ENCODE results near the gene CYGB.

CYGB gene

DNA sequence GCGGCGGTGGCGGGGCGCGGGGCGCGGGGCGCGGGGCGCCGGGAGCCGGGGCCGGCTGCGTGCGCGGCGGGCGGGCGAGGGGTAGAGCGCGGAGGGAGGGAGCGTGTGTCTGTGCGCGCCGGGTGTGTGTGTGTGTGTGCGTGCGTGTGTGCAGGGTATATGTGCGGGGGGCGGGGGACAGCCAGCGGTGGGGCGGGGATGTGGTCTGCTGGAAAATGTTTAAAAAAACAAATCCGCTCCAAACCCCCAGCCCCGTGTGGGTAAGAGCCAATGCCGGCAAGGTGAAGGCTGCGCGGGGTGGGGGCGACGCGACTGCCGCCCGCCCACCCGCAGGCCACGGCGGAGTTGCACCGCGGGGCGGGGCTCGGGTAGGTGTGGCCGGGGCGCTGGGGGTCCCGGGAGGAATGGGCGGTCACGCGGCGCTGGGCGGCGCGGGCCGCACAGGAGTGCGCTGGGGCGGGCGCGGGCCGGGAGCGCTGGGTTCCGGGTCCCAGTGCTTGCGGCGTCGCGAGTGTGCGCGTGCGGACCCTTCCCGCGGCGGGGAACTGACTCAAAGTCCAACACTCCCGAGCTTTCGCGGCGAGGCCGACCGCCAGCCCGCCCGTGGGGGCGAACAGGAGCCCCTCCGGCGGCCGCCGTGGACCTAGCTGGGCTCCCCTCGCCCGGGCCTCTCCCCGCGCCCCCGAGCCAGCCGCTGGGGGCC lies at the start of gene CYGB:
Gene CYGB (minus strand): TSS at position 132 of the 703 bp plus-strand sequence. CDS start 167 bp downstream, outside the sequence.
- Histone ChIP-seq H3K36me3 (ENCODE audit: insufficient read depth, low read length) (no peaks in the 10 kb centered on the region), H3K9me3 (ENCODE audit: low read depth, low read length) (no peaks in the 10 kb centered on the region), H3K9ac (ENCODE audit: insufficient read length) (no peak within 1 kb of the TSS), H3K4me3 (no peak within 1 kb of the TSS), H3K27ac (no peak within 1 kb of the TSS)
- TF ChIP-seq FOXP2 (optimal IDR thresholded peaks at IDR 0.05; ENCODE audit: control extremely low read depth, extremely low read length, insufficient read depth) (no peak), EZH2 (IDR thresholded peaks at IDR 0.05) (no peak), POLR2AphosphoS5 (IDR thresholded peaks at IDR 0.05; ENCODE audit: borderline replicate concordance, low read depth, low read length) (no peak)
- DNase-seq (ENCODE audit: low read depth, low spot score) = no peak

DNA sequence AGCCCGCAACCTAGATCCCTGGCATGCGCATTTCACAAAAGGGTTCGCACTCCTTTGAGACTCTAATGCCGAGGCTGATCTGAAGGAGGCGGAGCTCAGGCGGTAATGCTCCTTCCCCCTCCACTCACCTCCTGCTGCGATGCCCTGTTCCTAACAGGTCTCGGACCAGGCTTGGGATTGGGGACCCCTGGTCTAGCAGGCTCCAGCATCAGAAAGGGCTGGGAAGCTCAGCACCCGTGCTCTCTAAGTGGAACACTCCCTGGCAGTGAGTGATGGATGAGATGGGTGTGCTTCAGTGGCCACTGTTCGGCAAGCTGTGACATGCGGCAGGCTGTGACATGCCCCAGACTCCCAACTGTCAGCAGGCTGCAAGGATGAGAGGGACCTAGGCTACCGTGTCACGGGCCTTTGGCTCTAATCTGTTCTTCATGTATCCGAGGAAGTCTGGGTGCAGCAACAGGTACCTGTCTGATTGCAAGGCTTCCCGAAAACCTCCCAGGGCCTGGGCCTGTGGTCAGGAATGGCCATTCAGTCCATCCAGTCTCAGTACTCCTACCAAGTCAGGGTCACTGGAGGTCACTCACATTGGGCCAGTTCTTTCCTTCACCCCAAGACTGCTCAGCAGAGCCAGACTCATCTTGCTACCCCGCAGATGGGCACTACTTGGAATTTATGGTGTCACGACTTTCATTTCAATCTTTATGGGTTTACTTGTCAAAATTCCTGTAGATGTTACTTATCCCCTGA lies 49.4 kb upstream of the CYGB start:
- Histone ChIP-seq H3K27ac (no peak overlapping the region), H3K4me3 (no peak overlapping the region), H3K36me3 (ENCODE audit: insufficient read depth, low read length) (no peaks in the 10 kb centered on the region), H3K9me3 (ENCODE audit: low read depth, low read length) (no peaks in the 10 kb centered on the region), H3K9ac (ENCODE audit: insufficient read length) (no peak overlapping the region)
- no peak for TF ChIP-seq POLR2AphosphoS5 (IDR thresholded peaks at IDR 0.05; ENCODE audit: borderline replicate concordance, low read depth, low read length)
- no peak for TF ChIP-seq FOXP2 (optimal IDR thresholded peaks at IDR 0.05; ENCODE audit: control extremely low read depth, extremely low read length, insufficient read depth)
- no peak for TF ChIP-seq EZH2 (IDR thresholded peaks at IDR 0.05)
- no peak for DNase-seq (ENCODE audit: low read depth, low spot score)

DNA sequence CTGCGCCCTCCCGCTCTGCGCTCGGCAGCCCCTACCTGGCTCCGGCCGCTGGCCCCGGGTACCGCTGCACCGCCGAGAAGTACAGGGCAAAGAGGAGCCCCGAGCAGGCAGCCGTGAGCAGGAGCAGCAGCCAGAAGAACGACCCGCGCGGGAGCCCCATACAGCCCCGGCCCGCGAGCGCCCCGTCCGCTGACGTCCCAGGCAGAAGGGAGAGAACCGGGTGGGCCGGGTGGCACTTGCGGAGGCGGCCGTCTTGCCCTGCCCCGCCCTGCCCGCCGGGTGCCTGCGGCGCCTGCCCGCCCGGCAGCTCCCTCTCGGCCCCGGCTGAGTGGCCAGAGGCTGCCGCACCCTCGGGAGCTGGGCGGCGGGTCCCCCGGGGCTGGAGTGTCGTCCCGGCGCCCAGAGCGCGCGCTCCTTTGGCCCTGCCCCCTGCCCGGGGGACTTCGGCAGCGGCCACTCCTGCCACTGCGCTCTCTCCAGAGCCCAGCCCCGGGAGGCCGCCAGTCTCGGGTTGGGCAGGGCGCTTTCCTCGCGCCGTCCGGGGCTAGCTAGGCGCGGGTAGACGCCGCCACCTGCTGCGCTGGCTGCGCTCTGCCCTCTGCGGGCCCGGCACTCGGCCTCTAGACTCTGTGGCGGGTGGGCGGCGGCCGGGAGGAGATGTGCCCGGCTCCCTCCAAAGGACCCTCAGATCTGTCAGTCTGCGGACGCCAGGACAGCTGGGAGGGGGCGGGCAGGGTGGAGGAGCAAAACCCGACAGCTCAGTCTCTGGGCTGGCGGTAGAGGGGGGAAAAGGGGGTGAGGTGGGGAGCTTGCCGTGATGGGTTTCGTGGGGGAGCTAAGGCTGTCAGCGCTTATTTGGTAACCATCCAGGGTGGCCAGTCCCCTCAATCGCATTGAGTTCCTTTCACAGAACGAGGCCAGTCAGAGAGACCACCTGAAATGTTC lies 48.4 kb upstream of the CYGB start, which contains the start of gene ST6GALNAC2:
Gene ST6GALNAC2 (minus strand): TSS at position 212 of the 945 bp plus-strand sequence. CDS start 52 bp downstream, at position 160.
- Histone ChIP-seq H3K27ac (no peak within 1 kb of the TSS), H3K9ac (ENCODE audit: insufficient read length) (no peak within 1 kb of the TSS), H3K4me3 (peak within 1 kb of the TSS; percentile 70), H3K36me3 (ENCODE audit: insufficient read depth, low read length) (no peaks in the 10 kb centered on the region), H3K9me3 (ENCODE audit: low read depth, low read length) (no peaks in the 10 kb centered on the region)
- no peak for DNase-seq (ENCODE audit: low read depth, low spot score)
- TF ChIP-seq FOXP2 (optimal IDR thresholded peaks at IDR 0.05; ENCODE audit: control extremely low read depth, extremely low read length, insufficient read depth) (no peak), POLR2AphosphoS5 (IDR thresholded peaks at IDR 0.05; ENCODE audit: borderline replicate concordance, low read depth, low read length) (no peak), EZH2 (IDR thresholded peaks at IDR 0.05) (peak; percentile 55)

DNA sequence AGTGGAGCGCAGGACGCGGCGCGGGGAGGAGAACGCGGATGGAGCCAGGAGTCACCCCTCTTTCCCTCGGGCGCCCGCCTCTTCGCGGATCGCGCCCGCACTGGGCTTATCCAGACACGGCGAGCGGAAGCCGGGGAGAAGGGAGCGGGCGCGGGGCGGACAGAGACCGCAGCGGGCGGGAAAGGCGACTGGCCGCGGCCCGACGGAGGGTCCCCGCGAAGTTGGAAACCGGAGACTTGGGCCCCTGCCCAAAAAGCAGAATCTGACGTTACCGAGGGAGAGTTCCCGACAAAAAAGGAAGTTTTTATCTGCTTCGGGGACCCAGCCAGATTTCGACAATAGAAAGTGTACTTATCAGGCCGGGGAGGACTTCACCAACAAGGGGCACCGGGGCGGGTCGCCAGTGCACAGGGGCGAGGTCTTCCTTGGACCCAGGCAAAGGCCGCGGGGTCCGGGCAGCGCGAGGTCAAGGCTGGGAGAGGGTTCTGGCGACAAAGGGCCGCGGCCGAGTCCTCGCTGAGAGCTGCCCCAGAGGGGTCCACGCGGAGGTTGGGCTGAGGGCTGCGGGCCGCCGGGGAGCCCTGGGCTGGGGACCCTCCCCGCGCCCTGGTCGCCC lies 47.6 kb upstream of the CYGB start:
- Histone ChIP-seq H3K4me3 (peak overlapping the region; percentile 70), H3K27ac (no peak overlapping the region), H3K36me3 (ENCODE audit: insufficient read depth, low read length) (no peaks in the 10 kb centered on the region), H3K9me3 (ENCODE audit: low read depth, low read length) (no peaks in the 10 kb centered on the region), H3K9ac (ENCODE audit: insufficient read length) (no peak overlapping the region)
- TF ChIP-seq EZH2 (IDR thresholded peaks at IDR 0.05) (no peak), POLR2AphosphoS5 (IDR thresholded peaks at IDR 0.05; ENCODE audit: borderline replicate concordance, low read depth, low read length) (no peak), FOXP2 (optimal IDR thresholded peaks at IDR 0.05; ENCODE audit: control extremely low read depth, extremely low read length, insufficient read depth) (no peak)
- DNase-seq (ENCODE audit: low read depth, low spot score) = no peak

DNA sequence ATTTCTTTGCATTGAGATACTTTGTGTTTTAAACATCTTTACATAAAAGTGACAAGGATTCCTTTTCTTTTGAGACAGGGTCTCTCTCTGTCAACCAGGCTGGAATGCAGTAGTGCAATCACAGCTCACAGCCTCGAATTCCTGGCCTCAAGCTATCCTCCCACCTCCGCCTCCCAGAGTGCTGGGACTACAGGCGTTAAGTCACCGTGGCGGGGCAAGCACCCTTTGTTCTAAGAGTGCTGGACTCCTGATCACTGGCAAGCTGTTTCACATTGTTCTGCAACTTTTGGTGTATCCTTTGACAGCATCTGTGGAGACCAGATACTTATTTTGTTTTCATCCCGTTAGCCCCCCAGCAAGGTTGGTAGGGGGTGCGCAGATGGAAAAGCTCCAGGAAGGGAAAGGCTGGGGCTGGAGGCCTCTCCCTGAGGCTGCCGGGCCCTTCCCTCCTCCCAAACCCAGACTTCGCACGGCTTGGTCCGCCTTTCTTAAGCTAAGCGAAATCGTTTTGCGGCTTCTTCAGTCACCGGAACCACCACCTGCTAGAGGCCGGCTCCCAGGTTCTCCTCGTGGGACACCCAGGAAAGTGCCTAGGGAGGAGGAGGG lies 47.0 kb upstream of the CYGB start:
- H3K36me3 ChIP-seq (ENCODE audit: insufficient read depth, low read length) = no peaks in the 10 kb centered on the region
- TF ChIP-seq POLR2AphosphoS5 (IDR thresholded peaks at IDR 0.05; ENCODE audit: borderline replicate concordance, low read depth, low read length) (no peak), EZH2 (IDR thresholded peaks at IDR 0.05) (no peak), FOXP2 (optimal IDR thresholded peaks at IDR 0.05; ENCODE audit: control extremely low read depth, extremely low read length, insufficient read depth) (no peak)
- H3K4me3 ChIP-seq = peak overlapping the region; percentile 70
- no peak for DNase-seq (ENCODE audit: low read depth, low spot score)
- no peak overlapping the region for H3K9ac ChIP-seq (ENCODE audit: insufficient read length)
- H3K27ac ChIP-seq = no peak overlapping the region
- H3K9me3 ChIP-seq (ENCODE audit: low read depth, low read length) = no peaks in the 10 kb centered on the region

DNA sequence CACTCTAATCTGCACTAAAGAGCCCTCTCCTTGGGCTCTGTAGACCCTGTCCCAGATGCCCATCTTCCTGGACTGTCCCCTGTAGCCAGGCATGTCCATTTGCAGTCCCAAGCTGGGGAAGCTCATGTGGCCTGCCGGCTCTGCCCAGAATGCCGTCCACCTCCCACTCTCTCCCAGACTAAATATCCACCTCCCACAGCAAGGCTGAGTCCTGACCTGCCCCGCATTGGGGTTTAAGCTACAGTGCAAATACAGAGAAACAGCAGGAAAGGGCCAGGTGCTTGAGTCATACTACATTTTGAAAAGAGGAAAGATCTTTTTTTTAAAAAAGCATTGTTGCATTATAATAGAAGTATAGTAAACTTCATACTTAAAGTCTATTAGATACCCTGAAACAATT lies 45.2 kb upstream of the CYGB start:
- no peaks in the 10 kb centered on the region for H3K9me3 ChIP-seq (ENCODE audit: low read depth, low read length)
- no peak overlapping the region for H3K4me3 ChIP-seq
- TF ChIP-seq EZH2 (IDR thresholded peaks at IDR 0.05) = no peak
- TF ChIP-seq FOXP2 (optimal IDR thresholded peaks at IDR 0.05; ENCODE audit: control extremely low read depth, extremely low read length, insufficient read depth) = no peak
- TF ChIP-seq POLR2AphosphoS5 (IDR thresholded peaks at IDR 0.05; ENCODE audit: borderline replicate concordance, low read depth, low read length) = no peak
- H3K27ac ChIP-seq = no peak overlapping the region
- DNase-seq (ENCODE audit: low read depth, low spot score) = no peak
- no peak overlapping the region for H3K9ac ChIP-seq (ENCODE audit: insufficient read length)
- H3K36me3 ChIP-seq (ENCODE audit: insufficient read depth, low read length) = no peaks in the 10 kb centered on the region

DNA sequence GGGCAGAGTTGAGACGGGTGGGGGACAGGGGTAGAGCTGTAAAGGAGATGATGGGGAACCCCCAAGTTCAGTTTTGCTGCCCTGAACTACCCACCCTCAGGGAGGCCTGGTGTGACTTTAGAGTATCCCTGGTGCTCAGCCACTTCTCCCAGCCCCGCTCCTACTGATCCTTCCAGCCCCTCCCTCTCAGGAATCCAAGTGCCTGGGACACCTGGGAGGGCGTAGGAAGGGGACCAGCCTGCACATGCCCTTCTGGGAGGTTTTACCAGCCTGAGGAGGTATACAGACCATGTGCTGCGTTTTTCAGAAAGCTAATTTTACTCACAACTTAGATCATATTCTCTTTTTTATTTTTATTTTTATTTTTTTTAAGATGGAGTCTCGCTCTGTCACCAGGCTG lies 44.0 kb upstream of the CYGB start:
- no peaks in the 10 kb centered on the region for H3K9me3 ChIP-seq (ENCODE audit: low read depth, low read length)
- DNase-seq (ENCODE audit: low read depth, low spot score) = no peak
- no peak for TF ChIP-seq EZH2 (IDR thresholded peaks at IDR 0.05)
- no peak for TF ChIP-seq POLR2AphosphoS5 (IDR thresholded peaks at IDR 0.05; ENCODE audit: borderline replicate concordance, low read depth, low read length)
- TF ChIP-seq FOXP2 (optimal IDR thresholded peaks at IDR 0.05; ENCODE audit: control extremely low read depth, extremely low read length, insufficient read depth) = no peak
- no peak overlapping the region for H3K9ac ChIP-seq (ENCODE audit: insufficient read length)
- H3K4me3 ChIP-seq = no peak overlapping the region
- no peaks in the 10 kb centered on the region for H3K36me3 ChIP-seq (ENCODE audit: insufficient read depth, low read length)
- no peak overlapping the region for H3K27ac ChIP-seq
